T47D (cell line): ENCODE results near the gene KDM2A.

ENCODE experiments used
- DNase-seq, 2 experiments: peaks; one replicate each; pipeline versions ENCODE4 v3.0.0 to v3.0.0-alpha.2; 2011 to 2012; ENCODE audit warnings: low read depth in 1 of 2, low spot score in 1 of 2
- JUND ChIP-seq: IDR thresholded peaks from 2 replicates; pipeline ENCODE4 v1.6.1; 2012; ENCODE audit warnings: low read depth
- in situ Hi-C: cut with HindIII; loops from 2 replicates; pipeline ENCODE4 v1.10.0; 2016; ENCODE audit warnings: low sequenced_read_pairs, low pct_unique_long_range_greater_than_20kb

KDM2A gene

GRCh38 chr11:67237574-67237973 is 118.5 kb downstream of the KDM2A start:
- TF ChIP-seq JUND, result no peak
- in situ Hi-C loops, result no loop called here
- no peak for DNase-seq

- TF ChIP-seq JUND, result no peak
- in situ Hi-C loops, result no loop called here
- no peak for DNase-seq
These were observed 120.1 kb downstream of the KDM2A start for GRCh38 chr11:67238894-67239782.

DNA sequence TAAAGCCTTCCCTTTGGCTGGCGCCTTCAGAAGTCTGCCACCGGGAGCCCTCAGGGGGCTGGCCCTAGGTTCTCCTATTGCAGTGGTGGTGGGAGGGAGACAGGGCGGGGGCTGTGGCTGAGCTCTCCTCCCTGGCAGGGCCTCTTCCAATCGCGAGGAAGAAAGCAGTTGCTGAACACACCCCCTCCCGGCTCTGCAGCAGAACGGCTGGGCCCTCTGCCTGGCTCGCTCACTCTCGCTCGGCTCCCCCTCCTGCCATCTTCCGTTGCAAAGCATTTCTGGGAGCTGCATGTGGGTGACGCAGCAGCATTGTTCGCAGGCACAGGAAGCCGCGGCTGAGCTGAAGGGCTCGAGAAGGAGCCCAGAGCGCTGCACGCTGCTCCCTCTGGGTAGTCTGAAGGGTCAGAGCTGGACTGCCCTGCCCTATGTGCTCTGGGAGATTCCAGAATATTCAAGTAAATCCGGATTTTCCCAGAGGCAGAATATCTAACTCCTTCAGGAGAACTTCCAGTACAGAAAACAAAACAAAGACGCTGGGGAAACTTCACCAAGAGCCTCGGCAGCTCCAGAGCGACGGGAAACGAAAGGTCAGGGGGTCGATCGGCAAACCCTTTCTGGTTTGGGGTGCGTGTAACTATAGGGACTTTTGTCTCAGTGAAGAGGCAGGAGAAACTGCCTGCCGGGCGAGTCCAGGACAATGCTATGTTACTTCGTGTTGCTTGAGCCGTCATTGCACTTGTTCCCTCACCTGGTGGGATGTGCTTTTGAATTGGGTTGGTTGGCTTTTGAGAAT is 120.9 kb downstream of the KDM2A start:
- DNase-seq, result peak; percentile 82 to 99
- no peak for TF ChIP-seq JUND
- in situ Hi-C loops, result no loop called here

DNA sequence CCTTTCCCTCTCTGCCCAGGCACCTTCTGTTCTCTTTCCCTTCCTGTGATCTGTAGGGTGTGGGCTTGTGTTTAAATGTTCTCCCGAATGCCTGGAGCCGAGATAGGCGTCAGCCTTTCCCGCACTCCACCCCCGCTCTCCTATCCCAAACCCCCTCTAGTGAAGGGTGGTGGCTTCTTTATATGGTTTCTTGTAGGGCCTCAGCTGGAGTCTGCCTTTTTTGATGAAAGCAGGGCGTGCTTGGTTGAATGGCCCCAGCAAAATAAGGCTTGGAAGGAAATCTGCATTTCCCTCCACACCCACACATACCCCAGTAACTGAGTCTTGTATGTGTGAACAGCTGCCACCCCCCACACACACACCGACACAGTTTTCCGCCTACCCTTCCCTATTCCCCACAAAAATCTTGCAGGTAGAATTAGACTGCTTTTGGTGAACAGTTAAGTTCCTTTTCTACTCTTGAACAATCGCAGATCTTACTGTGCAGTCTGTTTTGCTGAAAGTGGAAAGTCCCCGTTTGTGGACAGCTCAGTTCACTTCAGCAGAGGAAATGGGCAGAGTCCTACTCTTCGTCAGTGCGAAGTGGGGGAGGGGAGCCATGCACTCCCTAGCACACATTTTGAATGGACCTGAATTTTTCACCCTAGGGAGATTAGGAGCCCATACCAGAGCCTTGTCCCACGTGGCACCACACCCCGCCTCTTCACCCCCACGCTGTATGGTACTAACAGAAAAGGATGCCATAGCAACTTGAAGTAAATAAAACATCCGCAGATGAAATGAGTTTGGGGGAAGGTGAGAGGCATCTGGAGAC is 121.7 kb downstream of the KDM2A start:
- in situ Hi-C loops, result no loop called here

DNA sequence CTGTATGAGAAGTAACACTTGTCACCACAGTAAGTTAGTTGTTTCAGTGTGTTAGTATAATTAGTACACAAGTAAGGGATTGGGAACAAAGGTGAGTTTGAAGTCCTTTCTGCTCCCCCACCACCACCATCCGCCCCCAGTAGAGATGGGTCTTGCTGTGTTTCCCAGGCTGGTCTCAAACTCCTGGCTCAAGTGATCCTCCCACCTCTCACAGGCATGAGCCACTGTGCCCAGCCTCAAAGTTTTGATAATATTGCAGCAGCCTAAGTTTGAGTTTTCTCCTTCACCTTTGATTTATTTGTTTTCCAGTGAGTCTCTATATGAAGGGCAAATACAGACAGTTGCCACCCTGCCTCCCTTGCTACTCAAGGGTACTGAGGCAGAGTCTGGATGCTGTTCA is 123.5 kb downstream of the KDM2A start:
- TF ChIP-seq JUND, result no peak
- DNase-seq, result no peak
- in situ Hi-C loops, result no loop called here

More for the DNA sequence above, 121.7 kb downstream of the KDM2A start:
- DNase-seq, result peak in 1 of 2 experiments; percentile 86
- TF ChIP-seq JUND, result no peak

DNA sequence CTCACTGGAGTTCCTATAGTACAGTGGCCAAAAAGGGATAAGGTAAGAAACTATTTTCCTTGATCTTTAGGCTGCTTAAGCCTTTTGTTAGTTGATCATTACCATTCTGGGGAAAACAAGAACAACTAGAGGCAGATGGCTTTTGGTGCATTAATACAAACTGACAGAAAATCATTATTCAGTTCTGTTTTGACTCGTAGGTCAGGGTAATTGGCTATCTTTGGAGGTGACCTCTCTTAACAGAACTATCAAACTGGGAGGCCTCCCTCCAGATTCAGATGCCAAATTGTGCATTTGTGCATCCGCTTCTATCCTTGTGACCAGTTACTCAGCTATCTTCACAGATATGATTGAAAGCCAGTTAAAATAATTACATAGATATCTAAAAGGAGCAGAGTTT is 124.0 kb downstream of the KDM2A start:
- TF ChIP-seq JUND, result no peak
- DNase-seq, result no peak
- in situ Hi-C loops, result no loop called here

GRCh38 chr11:67245046-67245445 is 126.0 kb downstream of the KDM2A start:
- in situ Hi-C loops, result no loop called here
- no peak for DNase-seq
- no peak for TF ChIP-seq JUND

DNA sequence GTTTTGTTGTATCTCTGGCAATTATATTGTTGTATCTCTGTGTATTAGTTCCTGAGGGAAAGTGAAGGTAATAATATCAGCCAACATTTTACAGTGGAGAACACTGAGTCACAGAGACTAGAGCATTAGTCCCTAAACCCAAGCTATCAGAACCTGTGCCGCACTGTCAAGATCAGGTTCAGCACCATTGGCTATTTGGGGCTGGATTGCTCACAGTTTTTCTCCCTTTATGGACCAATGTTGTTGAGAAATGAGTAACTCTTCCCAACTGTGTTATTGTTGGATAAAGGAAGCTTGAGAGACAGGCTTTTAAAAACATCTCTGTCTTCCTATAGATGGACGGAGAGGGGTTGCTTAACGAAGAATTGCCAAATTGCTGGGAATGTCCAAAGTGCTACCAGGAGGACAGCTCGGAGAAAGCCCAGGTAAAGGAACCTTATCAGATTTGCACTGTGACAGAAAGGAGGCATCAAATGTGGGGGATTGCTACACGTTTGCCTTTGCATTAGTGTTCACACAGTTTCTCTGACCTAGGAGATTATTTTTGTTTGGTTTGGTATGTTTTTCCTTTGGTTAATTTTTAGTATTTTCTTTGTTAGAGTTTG is 129.0 kb downstream of the KDM2A start:
- no peak for TF ChIP-seq JUND
- DNase-seq, result no peak
- in situ Hi-C loops, result no loop called here

GRCh38 chr11:67248653-67249052 is 129.6 kb downstream of the KDM2A start:
- DNase-seq, result peak; percentile 96 to 100

GRCh38 chr11:67250059-67251043 is 131.3 kb downstream of the KDM2A start:
- no peak for DNase-seq
- TF ChIP-seq JUND, result no peak
- in situ Hi-C loops, result no loop called here

More at GRCh38 chr11:67248653-67249052, 129.6 kb downstream of the KDM2A start:
- TF ChIP-seq JUND, result peak; percentile 91
- in situ Hi-C loops, result no loop called here

- in situ Hi-C loops, result no loop called here
- TF ChIP-seq JUND, result no peak
- DNase-seq, result no peak
These were observed 132.8 kb downstream of the KDM2A start for GRCh38 chr11:67251841-67252240.
